HEK293T (cell line): ENCODE data around the gene CTNNA1.

Experiments
- CTCF ChIA-PET: fragments of 350-600 bp; formaldehyde crosslinking; extraction: SDS; loops from one replicate; lab custom pipeline; 2021; ENCODE audit warnings: antibody characterized with exemption, inconsistent platforms; lab: Yijun Ruan, JAX
- POLR2A ChIA-PET: fragments of 350-600 bp; formaldehyde crosslinking; extraction: SDS; loops from one replicate; lab custom pipeline; 2020; ENCODE audit warnings: antibody characterized with exemption, inconsistent platforms; lab: Yijun Ruan, JAX
- DNase-seq: peaks from one replicate; pipeline ENCODE4 v3.0.0; 2012; ENCODE audit warnings: mixed read lengths; ENCODE audit errors: extremely low spot score
- ARNT ChIP-seq: fragments of 450-650 bp; IDR thresholded peaks from 2 replicates; pipeline ENCODE4 v1.6.1; 2017; ENCODE audit warnings: mild to moderate bottlenecking
- BHLHE40 ChIP-seq: fragments of 450-650 bp; IDR thresholded peaks from 2 replicates; pipeline ENCODE4 v1.6.1; 2016; ENCODE audit warnings: mild to moderate bottlenecking, moderate library complexity, borderline replicate concordance
- CTBP1 ChIP-seq: fragments of 450-650 bp; IDR thresholded peaks from 2 replicates; pipeline ENCODE4 v1.6.1; 2016; ENCODE audit warnings: borderline replicate concordance
- ELF4 ChIP-seq: fragments of 450-650 bp; IDR thresholded peaks from 2 replicates; pipeline ENCODE4 v1.6.1; 2017; ENCODE audit warnings: antibody characterized with exemption
- FOXA1 ChIP-seq: fragments of 450-650 bp; IDR thresholded peaks from 2 replicates; pipeline ENCODE4 v1.6.1; 2016; ENCODE audit warnings: mild to moderate bottlenecking
- FOXK2 ChIP-seq: fragments of 450-650 bp; IDR thresholded peaks from 2 replicates; pipeline ENCODE4 v1.6.1; 2016; ENCODE audit warnings: mild to moderate bottlenecking
- FOXM1 ChIP-seq: fragments of 450-650 bp; IDR thresholded peaks from 2 replicates; pipeline ENCODE4 v1.6.1; 2017; ENCODE audit warnings: mild to moderate bottlenecking, borderline replicate concordance
- HDGF ChIP-seq: fragments of 450-650 bp; IDR thresholded peaks from 2 replicates; pipeline ENCODE4 v1.6.1; 2017; ENCODE audit warnings: antibody characterized with exemption, borderline replicate concordance
- L3MBTL2 ChIP-seq: fragments of 450-650 bp; conservative IDR thresholded peaks from 2 replicates; pipeline ENCODE4 v1.6.1; 2016; ENCODE audit warnings: mild to moderate bottlenecking
- LEF1 ChIP-seq: fragments of 450-650 bp; IDR thresholded peaks from 2 replicates; pipeline ENCODE4 v1.6.1; 2017; ENCODE audit warnings: mild to moderate bottlenecking, borderline replicate concordance
- NFRKB ChIP-seq: fragments of 450-650 bp; IDR thresholded peaks from 2 replicates; pipeline ENCODE4 v1.6.1; 2016; ENCODE audit warnings: mild to moderate bottlenecking, moderate library complexity
- PKNOX1 ChIP-seq: fragments of 450-650 bp; IDR thresholded peaks from 2 replicates; pipeline ENCODE4 v1.6.1; 2016
- SP1 ChIP-seq: fragments of 450-650 bp; IDR thresholded peaks from 2 replicates; pipeline ENCODE4 v1.6.1; 2017
- SUZ12 ChIP-seq: fragments of 450-650 bp; IDR thresholded peaks from 2 replicates; pipeline ENCODE4 v1.6.1; 2016; ENCODE audit warnings: mild to moderate bottlenecking
- TARDBP ChIP-seq: fragments of 450-650 bp; IDR thresholded peaks from 2 replicates; pipeline ENCODE4 v1.6.1; 2016
- ZNF384 ChIP-seq: fragments of 450-650 bp; IDR thresholded peaks from 2 replicates; pipeline ENCODE4 v1.6.1; 2016

CTNNA1 gene

DNA sequence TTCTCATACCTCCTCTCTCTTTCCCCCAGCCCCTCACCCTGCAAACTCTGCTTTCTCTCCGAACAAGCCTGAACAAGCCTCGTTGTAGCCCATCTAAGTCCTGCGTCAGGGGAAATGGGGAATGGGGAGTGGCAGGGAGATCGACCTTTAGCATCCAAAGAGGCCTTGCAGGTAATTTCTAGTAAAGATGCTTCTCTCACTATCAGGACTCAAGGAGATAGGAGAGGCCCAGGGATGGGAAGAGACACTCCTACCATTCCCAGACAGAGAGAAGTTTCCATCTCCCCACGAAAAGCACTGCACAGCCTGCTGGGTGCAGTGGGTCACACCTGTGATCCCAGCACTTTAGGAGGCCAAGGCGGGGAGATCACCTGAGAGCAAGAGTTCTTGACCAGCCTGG lies 44.4 kb upstream of the CTNNA1 start:
- ChIA-PET POLR2A (no interaction called here), CTCF (no interaction called here)
- no peak for TF ChIP-seq BHLHE40
- no peak for TF ChIP-seq SP1
- no peak for TF ChIP-seq L3MBTL2
- no peak for TF ChIP-seq FOXM1
- no peak for TF ChIP-seq ELF4
- no peak for TF ChIP-seq ARNT
- TF ChIP-seq SUZ12: no peak
- no peak for TF ChIP-seq HDGF
- TF ChIP-seq FOXK2: no peak
- TF ChIP-seq ZNF384: no peak
- no peak for DNase-seq

DNA sequence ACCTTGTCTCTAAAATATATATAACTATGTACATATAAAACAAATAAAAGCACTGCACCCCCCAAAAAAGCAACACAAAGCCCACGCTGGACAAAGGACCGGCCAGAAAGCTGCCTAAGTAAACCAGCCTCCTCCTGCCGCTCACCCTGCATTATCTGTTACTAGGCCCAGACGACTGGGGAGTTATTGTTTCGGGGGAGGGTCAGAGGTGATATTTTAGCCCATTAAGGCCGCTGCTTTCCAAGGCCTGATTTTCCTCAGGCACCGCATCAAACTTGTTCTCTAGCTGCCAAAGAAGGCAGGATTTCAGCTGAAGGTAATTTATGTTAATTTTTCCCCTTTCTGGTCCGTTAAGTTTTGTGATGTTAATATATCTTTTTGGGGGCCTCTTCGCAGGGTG lies 44.0 kb upstream of the CTNNA1 start:
- ChIA-PET CTCF (no interaction called here), POLR2A (no interaction called here)
- DNase-seq: no peak
- TF ChIP-seq ELF4 (no peak), HDGF (no peak), LEF1 (no peak), SP1 (no peak), ARNT (no peak), ZNF384 (no peak), CTBP1 (no peak), FOXK2 (no peak), BHLHE40 (no peak), SUZ12 (no peak), FOXM1 (no peak), NFRKB (no peak), PKNOX1 (no peak), TARDBP (no peak), L3MBTL2 (no peak), FOXA1 (no peak)

DNA sequence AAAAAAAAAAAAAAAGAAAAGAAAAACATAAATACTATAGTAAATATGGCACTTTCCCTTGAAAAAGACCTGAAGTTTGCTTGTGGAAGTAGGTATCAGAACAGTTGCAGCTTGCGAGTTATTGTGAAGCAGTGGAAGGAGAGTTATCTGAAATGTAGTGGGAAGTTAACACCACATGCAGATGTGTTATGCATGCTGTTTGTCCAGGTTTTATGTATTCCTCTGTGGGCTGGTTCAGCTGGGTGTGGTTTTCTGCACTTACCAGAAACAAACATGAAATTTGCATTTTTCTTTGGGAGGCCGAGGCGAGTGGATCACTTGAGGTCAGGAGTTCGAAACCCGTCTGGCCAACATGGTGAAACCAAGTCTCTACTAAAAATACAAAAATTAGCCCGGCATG lies 42.1 kb upstream of the CTNNA1 start:
- TF ChIP-seq SUZ12 (no peak), NFRKB (no peak), FOXM1 (no peak), ELF4 (no peak), HDGF (no peak), PKNOX1 (no peak), L3MBTL2 (no peak), ZNF384 (no peak), ARNT (no peak), TARDBP (no peak), LEF1 (no peak), SP1 (no peak), BHLHE40 (no peak), FOXK2 (no peak), FOXA1 (no peak), CTBP1 (no peak)
- DNase-seq: no peak
- CTCF ChIA-PET: interaction anchor here (0.7 kb wide), 1 partner anchor 79 kb away, joined by 3 read pairs; no protein-coding TSS in a partner anchor
- POLR2A ChIA-PET: no interaction called here

DNA sequence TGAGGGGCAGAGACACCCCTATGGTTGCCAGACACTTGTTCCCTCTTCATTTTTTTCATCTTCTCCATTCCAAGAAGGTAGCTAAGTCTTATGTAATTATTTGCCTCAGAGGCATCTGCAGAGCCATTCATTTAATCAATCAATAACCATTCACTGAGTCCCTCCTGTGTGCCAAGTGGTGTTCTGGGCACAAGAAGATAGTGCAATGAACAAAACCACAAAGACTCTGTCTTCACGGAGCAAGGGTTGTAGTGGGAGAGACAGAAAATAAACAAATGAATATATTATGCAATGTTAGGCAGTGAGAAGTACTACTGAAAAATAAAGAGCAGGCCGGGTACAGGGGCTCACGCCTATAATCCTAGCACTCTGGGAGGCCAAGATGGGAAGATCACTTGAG lies 41.4 kb upstream of the CTNNA1 start:
- ChIA-PET POLR2A (no interaction called here), CTCF (no interaction called here)
- DNase-seq: no peak
- TF ChIP-seq FOXK2: no peak
- TF ChIP-seq L3MBTL2: no peak
- no peak for TF ChIP-seq LEF1
- no peak for TF ChIP-seq PKNOX1
- no peak for TF ChIP-seq CTBP1
- TF ChIP-seq FOXM1: no peak
- TF ChIP-seq ELF4: no peak
- no peak for TF ChIP-seq TARDBP
- no peak for TF ChIP-seq FOXA1
- TF ChIP-seq ARNT: no peak
- TF ChIP-seq BHLHE40: no peak
- TF ChIP-seq HDGF: no peak
- TF ChIP-seq ZNF384: no peak
- no peak for TF ChIP-seq SUZ12
- TF ChIP-seq SP1: no peak
- TF ChIP-seq NFRKB: no peak

DNA sequence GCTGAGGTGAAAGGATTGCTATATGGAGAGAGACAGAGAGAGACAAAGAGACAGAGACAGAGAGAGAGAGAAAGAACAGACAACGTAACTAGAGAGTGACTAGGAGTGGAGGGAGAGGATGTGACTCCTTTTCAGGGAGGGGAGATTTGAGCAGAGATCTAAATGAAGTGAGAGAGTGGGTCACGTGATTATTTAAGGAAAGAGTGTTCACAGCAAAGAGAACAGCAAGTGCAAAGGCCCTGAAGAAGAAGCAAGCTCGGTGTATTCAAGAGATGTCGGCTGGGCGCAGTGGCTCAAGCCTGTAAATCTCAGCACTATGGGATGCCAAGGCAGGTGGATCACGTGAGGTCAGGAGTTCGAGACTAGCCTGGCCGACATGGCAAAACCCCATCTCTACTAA lies 40.9 kb upstream of the CTNNA1 start:
- DNase-seq: no peak
- CTCF ChIA-PET: no interaction called here
- TF ChIP-seq L3MBTL2 (no peak), ELF4 (no peak), ZNF384 (no peak)
- POLR2A ChIA-PET: no interaction called here

DNA sequence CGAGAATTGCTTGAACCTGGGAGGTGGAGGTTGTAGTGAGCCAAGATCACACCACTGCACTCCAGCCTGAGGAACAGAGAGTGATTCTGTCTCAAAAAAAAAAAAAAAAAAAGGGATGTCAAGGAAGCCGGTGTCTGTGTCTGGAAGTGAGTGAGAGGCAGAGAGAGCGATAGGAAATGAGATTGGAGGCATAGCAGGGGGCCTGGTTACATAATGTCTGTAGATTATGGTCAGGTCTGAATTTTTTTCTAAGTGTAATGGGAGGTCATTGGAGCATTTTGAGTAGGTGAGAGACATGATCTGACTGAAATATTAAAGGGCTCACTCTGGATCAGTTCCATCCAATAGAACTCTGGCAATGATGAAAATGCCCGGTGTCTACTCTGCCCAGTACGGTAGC lies 40.4 kb upstream of the CTNNA1 start:
- DNase-seq: no peak
- ChIA-PET POLR2A (no interaction called here), CTCF (no interaction called here)
- TF ChIP-seq CTBP1 (no peak), PKNOX1 (no peak), FOXK2 (no peak), LEF1 (no peak), SP1 (no peak), FOXM1 (no peak), BHLHE40 (no peak), FOXA1 (no peak), TARDBP (no peak), ELF4 (no peak), NFRKB (no peak), SUZ12 (no peak)
